Left ventricle myocardium inferior (tissue), 1 donor: ENCODE data around the gene GAS6. TPM values are rescaled to one million over a fixed set of nuclear protein-coding genes. Genes with fewer than 3 reads are reported as not detected.

ENCODE experiments used
- DNase-seq: peaks from one replicate; pipeline ENCODE4 v3.0.0-alpha.2; 2020
- H3K27ac ChIP-seq: fragments of 200-600 bp; replicated peaks from 2 replicates; pipeline ENCODE4 v1.8.0; 2021
- H3K27me3 ChIP-seq: fragments of 200-600 bp; 2 replicates; pipeline ENCODE4 v1.8.0; 2021; ENCODE audit warnings: low read depth
- H3K36me3 ChIP-seq: fragments of 200-600 bp; 2 replicates; pipeline ENCODE4 v1.8.0; 2021
- H3K4me1 ChIP-seq: fragments of 200-600 bp; 2 replicates; pipeline ENCODE4 v1.8.0; 2021
- H3K4me3 ChIP-seq: fragments of 200-600 bp; 2 replicates; pipeline ENCODE4 v1.8.0; 2021; ENCODE audit warnings: mild to moderate bottlenecking, moderate library complexity
- H3K9me3 ChIP-seq: fragments of 200-600 bp; replicated peaks from 2 replicates; pipeline ENCODE4 v1.8.0; 2021
- intact Hi-C: fragments of 100-400 bp; cut with micrococcal nuclease; formaldehyde crosslinking; loops from one replicate; pipeline ENCODE4 v1.11.0; 2022
- total RNA-seq: library from RNA; stranded (reverse); fragmentation: NEBNext Ultra II Directional; extraction: Animal tissue kit (Norgen Biotek cat#: 25700); gene quantifications from one replicate; pipeline ENCODE4 v1.2.1, GENCODE V29; 2021
- TF ChIP-seq, protein P1 (sequence below): fragments of 200-600 bp; IDR thresholded peaks from 2 replicates; pipeline ENCODE4 v1.8.0; 2021; ENCODE audit warnings: antibody characterized with exemption, mild to moderate bottlenecking, borderline replicate concordance
- donor health status: DM: no; HTN: yes; CAD: no; lungs with severe emphysema.

GAS6 gene
- total RNA-seq, 1 donor from 2014 or later = 186 TPM

DNA sequence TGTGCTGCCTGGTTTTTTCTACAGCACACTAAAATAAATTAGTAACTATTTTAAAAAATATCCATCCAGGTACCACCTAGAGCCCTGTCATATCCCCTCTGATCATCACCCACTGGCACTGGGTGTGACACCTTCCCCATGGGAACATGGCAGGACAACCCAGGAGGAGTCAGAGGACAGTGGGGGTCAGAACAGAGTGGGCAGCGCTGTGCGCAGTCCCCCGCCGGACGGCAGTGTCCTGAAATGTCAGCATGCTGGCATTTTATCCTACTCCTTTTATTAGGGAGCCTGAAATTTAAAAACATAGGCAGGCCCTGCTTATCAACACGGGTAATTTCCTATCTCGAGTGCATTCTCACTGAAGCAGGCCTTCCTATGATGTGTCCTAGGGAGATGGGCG is 42.1 kb upstream of the GAS6 start:
- peaks cover 15% of the 10 kb centered on the region for H3K4me1 ChIP-seq
- no peak overlapping the region for H3K4me3 ChIP-seq
- H3K36me3 ChIP-seq = no peaks in the 10 kb centered on the region
- intact Hi-C loops = no loop called here
- DNase-seq = no peak
- H3K27ac ChIP-seq = no peak overlapping the region
- H3K9me3 ChIP-seq = no peaks in the 10 kb centered on the region
- H3K27me3 ChIP-seq = no peaks in the 10 kb centered on the region
- TF ChIP-seq, protein P1, sequence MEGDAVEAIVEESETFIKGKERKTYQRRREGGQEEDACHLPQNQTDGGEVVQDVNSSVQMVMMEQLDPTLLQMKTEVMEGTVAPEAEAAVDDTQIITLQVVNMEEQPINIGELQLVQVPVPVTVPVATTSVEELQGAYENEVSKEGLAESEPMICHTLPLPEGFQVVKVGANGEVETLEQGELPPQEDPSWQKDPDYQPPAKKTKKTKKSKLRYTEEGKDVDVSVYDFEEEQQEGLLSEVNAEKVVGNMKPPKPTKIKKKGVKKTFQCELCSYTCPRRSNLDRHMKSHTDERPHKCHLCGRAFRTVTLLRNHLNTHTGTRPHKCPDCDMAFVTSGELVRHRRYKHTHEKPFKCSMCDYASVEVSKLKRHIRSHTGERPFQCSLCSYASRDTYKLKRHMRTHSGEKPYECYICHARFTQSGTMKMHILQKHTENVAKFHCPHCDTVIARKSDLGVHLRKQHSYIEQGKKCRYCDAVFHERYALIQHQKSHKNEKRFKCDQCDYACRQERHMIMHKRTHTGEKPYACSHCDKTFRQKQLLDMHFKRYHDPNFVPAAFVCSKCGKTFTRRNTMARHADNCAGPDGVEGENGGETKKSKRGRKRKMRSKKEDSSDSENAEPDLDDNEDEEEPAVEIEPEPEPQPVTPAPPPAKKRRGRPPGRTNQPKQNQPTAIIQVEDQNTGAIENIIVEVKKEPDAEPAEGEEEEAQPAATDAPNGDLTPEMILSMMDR = no peak

DNA sequence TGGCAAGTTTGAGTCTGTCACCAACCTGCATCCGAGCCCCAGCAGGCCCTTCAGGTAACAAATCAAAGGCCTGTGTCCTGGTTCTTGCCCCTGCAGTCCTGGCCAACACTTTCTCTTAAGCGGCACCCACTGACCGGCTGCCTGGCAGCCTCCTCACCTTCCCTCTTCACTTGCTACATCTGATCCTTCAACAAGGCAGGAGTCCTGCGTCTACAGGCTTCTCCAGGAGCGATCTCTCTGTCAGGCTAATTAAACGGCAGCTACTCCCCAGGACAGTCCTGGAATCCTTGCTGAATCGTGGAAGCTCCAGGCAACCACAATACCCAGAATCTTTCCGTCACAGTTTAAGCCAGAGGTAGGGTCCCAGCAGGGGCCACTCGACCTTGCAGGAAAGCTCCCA is 41.1 kb upstream of the GAS6 start:
- H3K4me1 ChIP-seq = peaks cover 15% of the 10 kb centered on the region
- DNase-seq = no peak
- no peaks in the 10 kb centered on the region for H3K36me3 ChIP-seq
- intact Hi-C loops = no loop called here
- no peaks in the 10 kb centered on the region for H3K27me3 ChIP-seq
- no peaks in the 10 kb centered on the region for H3K9me3 ChIP-seq
- no peak overlapping the region for H3K4me3 ChIP-seq
- no peak overlapping the region for H3K27ac ChIP-seq
- TF ChIP-seq, protein P1 = no peak

DNA sequence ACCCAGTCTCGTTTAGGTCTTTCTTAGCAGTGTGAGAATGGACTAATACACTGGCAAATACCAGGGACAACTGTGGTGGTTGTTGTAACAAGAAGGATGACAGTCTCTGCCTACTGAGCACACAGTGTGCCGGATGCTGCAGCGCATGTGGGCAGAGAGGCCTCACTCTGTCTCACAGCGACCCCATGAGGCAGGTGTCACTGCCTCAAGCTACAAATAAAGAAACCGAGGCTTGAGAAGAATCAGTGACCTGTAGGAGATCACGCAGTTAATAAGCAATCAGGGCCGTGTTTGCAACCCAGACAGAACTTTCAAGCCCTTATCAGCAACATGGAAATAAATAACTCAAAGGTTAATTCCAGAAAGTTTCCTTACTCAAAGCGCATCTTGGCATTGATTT is 40.5 kb upstream of the GAS6 start:
- H3K4me1 ChIP-seq = peaks cover 15% of the 10 kb centered on the region
- intact Hi-C loops = loop anchor here (5.0 kb wide), 1 partner anchor 87 kb away; no protein-coding TSS in a partner anchor

DNA sequence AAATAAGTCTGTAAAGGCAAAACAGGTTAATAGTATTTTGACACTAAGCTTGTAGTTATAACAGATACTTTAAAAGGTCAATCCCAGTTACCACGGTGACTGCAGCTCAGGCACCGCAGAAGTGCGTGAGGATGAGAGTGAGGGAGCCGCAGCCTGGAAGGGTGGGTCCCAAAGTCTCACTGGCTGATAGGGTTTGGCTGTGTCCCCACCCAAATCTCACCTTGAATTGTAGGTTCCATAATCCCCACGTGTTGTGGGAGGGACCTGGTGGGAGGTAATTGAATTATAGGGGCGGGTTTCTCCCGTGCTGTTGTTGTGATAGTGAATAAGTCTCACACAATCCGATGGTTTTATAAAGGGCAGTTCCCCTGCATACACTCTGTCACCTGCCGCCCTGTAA is 40.0 kb upstream of the GAS6 start:
- Histone ChIP-seq H3K9me3 (no peaks in the 10 kb centered on the region), H3K4me3 (no peak overlapping the region), H3K36me3 (no peaks in the 10 kb centered on the region), H3K4me1 (peaks cover 15% of the 10 kb centered on the region), H3K27me3 (no peaks in the 10 kb centered on the region), H3K27ac (peak overlapping the region; percentile 23)
- TF ChIP-seq, protein P1 = no peak
- intact Hi-C loops = loop anchor here (5.0 kb wide), 1 partner anchor 87 kb away; no protein-coding TSS in a partner anchor
- DNase-seq = no peak

More for the DNA sequence above, 40.5 kb upstream of the GAS6 start:
- H3K9me3 ChIP-seq = no peaks in the 10 kb centered on the region
- TF ChIP-seq, protein P1 = peak; percentile 84
- no peak overlapping the region for H3K27ac ChIP-seq
- H3K4me3 ChIP-seq = no peak overlapping the region
- DNase-seq = peak; percentile 64
- H3K36me3 ChIP-seq = no peaks in the 10 kb centered on the region
- H3K27me3 ChIP-seq = no peaks in the 10 kb centered on the region

DNA sequence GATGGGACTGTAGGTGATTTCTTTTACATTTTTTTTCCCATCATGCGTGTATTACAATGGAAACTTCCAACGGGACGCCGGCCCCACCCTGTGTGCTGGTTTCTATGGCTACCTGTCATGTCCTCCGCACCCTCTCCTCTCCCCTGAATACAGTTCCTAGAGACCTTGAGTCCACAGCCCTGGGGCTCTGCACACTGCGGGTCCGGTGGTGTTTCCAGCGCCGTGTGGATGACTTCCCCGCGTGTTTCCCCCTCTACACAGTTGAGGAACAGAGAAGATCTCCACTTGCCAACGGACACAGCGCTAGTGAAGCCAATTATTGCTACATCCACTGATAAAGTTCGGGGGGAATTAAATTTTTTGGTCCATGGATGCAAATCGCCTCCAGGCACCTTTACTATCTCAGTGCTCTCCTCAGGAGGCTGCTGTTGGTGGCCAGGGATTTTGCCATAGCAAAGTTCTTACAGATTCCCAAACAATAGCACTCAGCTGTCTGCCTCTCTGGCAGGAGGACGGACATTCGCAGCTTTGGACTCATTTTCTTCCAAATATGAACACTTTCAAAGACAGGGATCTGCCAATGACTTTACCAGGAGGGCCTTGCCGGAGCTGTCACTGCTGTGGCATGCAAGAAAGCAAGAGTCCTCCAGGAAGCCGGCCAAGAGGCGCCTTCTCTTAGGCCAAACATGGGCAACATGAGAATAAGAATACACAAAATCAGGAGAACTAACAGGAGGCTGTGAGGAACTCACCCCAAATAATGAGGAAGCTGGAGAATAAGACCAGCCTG is 39.3 kb upstream of the GAS6 start:
- Histone ChIP-seq H3K9me3 (no peaks in the 10 kb centered on the region), H3K36me3 (no peaks in the 10 kb centered on the region), H3K4me3 (no peak overlapping the region), H3K27ac (peak overlapping the region; percentile 23), H3K4me1 (peaks cover 15% of the 10 kb centered on the region), H3K27me3 (no peaks in the 10 kb centered on the region)
- intact Hi-C loops = loop anchor here (5.0 kb wide), 1 partner anchor 86 kb away; no protein-coding TSS in a partner anchor
- DNase-seq = no peak
- TF ChIP-seq, protein P1 = no peak
